Measurements from ENCODE around the gene INO80.
A peak's percentile ranks its signal among the peaks of the same experiment; 100 is the strongest.

INO80 gene

DNA sequence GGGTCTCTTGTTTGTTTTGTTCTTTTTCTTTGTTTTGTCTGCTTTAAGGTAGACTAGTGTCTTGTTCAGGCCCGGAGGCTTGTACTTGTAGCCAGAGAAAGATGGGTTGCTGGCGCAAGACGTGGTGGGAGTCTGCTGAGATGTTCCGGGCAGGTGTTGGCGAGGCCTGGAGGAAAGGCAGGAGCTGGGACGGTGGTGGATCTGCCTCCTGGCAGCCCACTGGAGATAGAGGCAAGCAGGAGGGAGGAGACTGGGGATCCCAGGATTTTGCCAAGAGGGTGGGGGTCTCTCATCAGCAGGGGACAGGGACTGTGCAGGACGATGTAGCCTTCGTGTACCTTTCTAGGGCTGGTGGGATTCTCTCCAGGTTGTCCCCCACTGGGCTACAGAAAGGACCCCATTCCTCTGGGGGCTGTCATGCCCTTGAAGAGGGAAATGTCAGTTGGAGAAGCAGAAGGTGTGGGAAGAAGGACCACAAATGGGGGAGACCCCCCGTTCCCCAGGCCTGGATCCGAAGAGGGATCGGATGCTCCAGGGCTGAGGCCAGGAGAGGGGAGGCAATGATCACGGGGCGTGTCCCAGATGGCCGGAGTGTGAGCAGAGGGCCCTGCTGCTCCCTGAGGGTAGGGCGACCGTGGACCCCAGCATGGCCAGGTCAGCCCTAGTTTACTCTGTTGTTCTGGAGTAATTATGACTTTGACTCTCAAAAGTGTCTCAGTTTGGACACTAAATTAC, 155.8 kb downstream of the INO80 start:
- Histone ChIP-seq H3K36me3 (ENCODE audit: control insufficient read depth in 1 of 2, insufficient read depth in 2 of 2, low read depth in 1 of 2, low read length in 2 of 2) (peaks cover 0 to 18% of the 10 kb centered on the region in 2 experiments), H3K18ac (ENCODE audit: low read depth in 1 of 2, low read length in 2 of 2) (no peak overlapping the region), H4K8ac (ENCODE audit: low read length) (no peak overlapping the region), H3K79me1 (replicated peaks; ENCODE audit: low read length, poor library complexity, severe bottlenecking) (peaks cover 1% of the 10 kb centered on the region), H2BK120ac (ENCODE audit: low read depth, low read length) (no peak overlapping the region), H2BK5ac (ENCODE audit: low read depth, low read length, poor library complexity, severe bottlenecking) (no peak overlapping the region), H2AFZ (ENCODE audit: low read depth, low read length) (no peak overlapping the region), H4K91ac (ENCODE audit: low read length) (no peak overlapping the region), H3K14ac (ENCODE audit: low read length in 2 of 2) (no peak overlapping the region), H2AK5ac (ENCODE audit: low read length, severe bottlenecking) (no peak overlapping the region), H3K4me2 (ENCODE audit: low read length, poor library complexity, severe bottlenecking) (no peak overlapping the region), H3K4ac (ENCODE audit: low read depth in 1 of 2, low read length in 2 of 2) (no peak overlapping the region), H2BK12ac (ENCODE audit: low read length in 2 of 2) (peak overlapping the region in 1 of 2 experiments; percentile 23), H3K27me3 (ENCODE audit: control insufficient read depth in 1 of 2, insufficient read depth in 1 of 2, low read length in 2 of 2) (peaks cover 0 to 25% of the 10 kb centered on the region in 2 experiments), H3K4me1 (ENCODE audit: control insufficient read depth, insufficient read depth, low read depth, low read length) (peaks cover 21% of the 10 kb centered on the region), H3K4me3 (ENCODE audit: insufficient read depth in 1 of 2, low read depth in 1 of 2, low read length in 2 of 2) (no peak overlapping the region), H3K27ac (ENCODE audit: low read length, poor library complexity, severe bottlenecking) (no peak overlapping the region), H3K23ac (ENCODE audit: low read length in 2 of 2) (no peak overlapping the region), H2BK15ac (ENCODE audit: low read depth, poor library complexity, severe bottlenecking) (no peak overlapping the region), H3K9me3 (ENCODE audit: control insufficient read depth, low read length) (no peaks in the 10 kb centered on the region), H3K9ac (ENCODE audit: low read length) (no peak overlapping the region)
- 94% methylated on average over 16 of the region's 16 CpGs for WGBS
- DNase-seq, result no peak

DNA sequence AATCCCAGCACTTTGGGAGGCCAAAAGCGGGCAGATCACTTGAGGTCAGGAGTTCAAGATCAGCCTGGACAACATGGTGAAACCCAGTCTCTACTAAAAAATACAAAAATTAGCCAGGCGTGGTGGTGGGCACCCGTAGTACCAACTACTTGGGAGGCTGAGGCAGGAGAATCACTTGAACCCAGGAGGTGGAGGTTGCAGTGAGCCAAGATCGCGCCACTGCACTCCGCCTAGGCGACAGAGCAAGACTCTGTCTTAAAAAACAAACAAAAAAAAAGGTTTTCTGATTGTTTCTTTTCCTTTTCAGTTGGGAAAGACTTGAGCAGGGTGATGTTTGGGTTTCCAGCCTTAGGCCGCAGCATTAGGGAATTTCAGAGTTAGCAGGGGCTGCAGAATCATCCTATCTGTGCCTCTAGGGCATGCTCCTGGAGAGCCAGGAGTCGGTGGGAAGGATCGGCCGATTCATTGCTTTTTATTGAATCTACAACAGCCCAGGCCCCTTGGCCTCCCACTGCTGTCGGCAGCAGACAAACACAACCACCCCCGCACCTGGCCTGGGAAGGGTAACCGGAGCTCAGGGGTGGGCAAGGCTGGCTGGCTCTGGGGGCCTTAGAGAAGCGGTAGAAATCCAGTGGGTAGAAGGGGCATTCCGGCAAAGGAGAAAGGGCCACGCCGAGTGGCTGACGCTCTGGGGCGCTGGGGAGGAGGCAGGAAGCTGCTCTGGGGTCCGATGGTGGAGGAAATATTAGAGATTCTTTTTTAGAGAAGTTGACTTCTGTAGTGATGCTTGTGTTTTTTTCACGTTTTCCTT, 156.5 kb downstream of the INO80 start:
- peaks cover 0 to 22% of the 10 kb centered on the region in 2 experiments for H3K36me3 ChIP-seq (ENCODE audit: control insufficient read depth in 1 of 2, insufficient read depth in 2 of 2, low read depth in 1 of 2, low read length in 2 of 2)
- H4K91ac ChIP-seq (ENCODE audit: low read length), result no peak overlapping the region
- H3K9me3 ChIP-seq (ENCODE audit: control insufficient read depth, low read length), result no peaks in the 10 kb centered on the region
- H3K4ac ChIP-seq (ENCODE audit: low read depth in 1 of 2, low read length in 2 of 2), result no peak overlapping the region
- H4K8ac ChIP-seq (ENCODE audit: low read length), result no peak overlapping the region
- H3K79me1 ChIP-seq (replicated peaks; ENCODE audit: low read length, poor library complexity, severe bottlenecking), result peaks cover 5% of the 10 kb centered on the region
- H2BK5ac ChIP-seq (ENCODE audit: low read depth, low read length, poor library complexity, severe bottlenecking), result no peak overlapping the region
- H3K18ac ChIP-seq (ENCODE audit: low read depth in 1 of 2, low read length in 2 of 2), result no peak overlapping the region
- H3K27ac ChIP-seq (ENCODE audit: low read length, poor library complexity, severe bottlenecking), result no peak overlapping the region
- no peak overlapping the region for H2BK120ac ChIP-seq (ENCODE audit: low read depth, low read length)
- H3K4me3 ChIP-seq (ENCODE audit: insufficient read depth in 1 of 2, low read depth in 1 of 2, low read length in 2 of 2), result no peak overlapping the region
- peak overlapping the region in 1 of 2 experiments; percentile 1 for H3K23ac ChIP-seq (ENCODE audit: low read length in 2 of 2)
- H3K9ac ChIP-seq (ENCODE audit: low read length), result no peak overlapping the region
- no peak overlapping the region for H3K4me2 ChIP-seq (ENCODE audit: low read length, poor library complexity, severe bottlenecking)
- no peak overlapping the region for H2AK5ac ChIP-seq (ENCODE audit: low read length, severe bottlenecking)
- 84% methylated on average over 20 of the region's 22 CpGs for WGBS
- H3K14ac ChIP-seq (ENCODE audit: low read length in 2 of 2), result no peak overlapping the region
- peaks cover 0 to 22% of the 10 kb centered on the region in 2 experiments for H3K27me3 ChIP-seq (ENCODE audit: control insufficient read depth in 1 of 2, insufficient read depth in 1 of 2, low read length in 2 of 2)
- H2BK15ac ChIP-seq (ENCODE audit: low read depth, poor library complexity, severe bottlenecking), result no peak overlapping the region
- no peak overlapping the region for H2AFZ ChIP-seq (ENCODE audit: low read depth, low read length)
- peaks cover 23% of the 10 kb centered on the region for H3K4me1 ChIP-seq (ENCODE audit: control insufficient read depth, insufficient read depth, low read depth, low read length)
- H2BK12ac ChIP-seq (ENCODE audit: low read length in 2 of 2), result no peak overlapping the region
- DNase-seq, result peak; percentile 21

DNA sequence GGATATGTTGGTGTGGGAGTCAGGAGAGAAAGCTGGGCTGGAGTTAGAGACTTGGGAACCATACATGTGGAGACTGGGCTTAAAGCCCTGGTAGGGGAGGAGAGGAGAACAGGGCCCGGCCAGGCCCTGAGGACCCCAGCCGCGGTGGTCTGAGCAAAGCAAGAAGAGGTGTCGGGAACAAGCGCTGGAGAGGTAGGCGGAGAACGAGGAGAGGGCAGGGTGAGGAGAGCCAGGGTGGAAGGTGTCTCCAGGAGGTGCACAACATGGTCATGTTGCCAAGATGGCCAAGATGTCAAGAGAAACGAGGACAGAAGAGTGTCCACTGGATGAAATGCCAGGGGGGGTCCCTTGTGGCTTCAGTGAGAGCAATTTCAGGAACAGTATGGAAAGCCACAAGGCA, 157.4 kb downstream of the INO80 start:
- no peak overlapping the region for H2BK120ac ChIP-seq (ENCODE audit: low read depth, low read length)
- no peak overlapping the region for H2AFZ ChIP-seq (ENCODE audit: low read depth, low read length)
- no peak overlapping the region for H3K14ac ChIP-seq (ENCODE audit: low read length in 2 of 2)
- H2AK5ac ChIP-seq (ENCODE audit: low read length, severe bottlenecking), result no peak overlapping the region
- peaks cover 5% of the 10 kb centered on the region for H3K79me1 ChIP-seq (replicated peaks; ENCODE audit: low read length, poor library complexity, severe bottlenecking)
- no peak overlapping the region for H3K4ac ChIP-seq (ENCODE audit: low read depth in 1 of 2, low read length in 2 of 2)
- H2BK15ac ChIP-seq (ENCODE audit: low read depth, poor library complexity, severe bottlenecking), result no peak overlapping the region
- H4K91ac ChIP-seq (ENCODE audit: low read length), result no peak overlapping the region
- no peak overlapping the region for H4K8ac ChIP-seq (ENCODE audit: low read length)
- H3K27me3 ChIP-seq (ENCODE audit: control insufficient read depth in 1 of 2, insufficient read depth in 1 of 2, low read length in 2 of 2), result peaks cover 0 to 16% of the 10 kb centered on the region in 2 experiments
- no peak overlapping the region for H3K23ac ChIP-seq (ENCODE audit: low read length in 2 of 2)
- H3K27ac ChIP-seq (ENCODE audit: low read length, poor library complexity, severe bottlenecking), result no peak overlapping the region
- H3K18ac ChIP-seq (ENCODE audit: low read depth in 1 of 2, low read length in 2 of 2), result peak overlapping the region in 1 of 2 experiments; percentile 9
- H3K4me2 ChIP-seq (ENCODE audit: low read length, poor library complexity, severe bottlenecking), result no peak overlapping the region
- H2BK5ac ChIP-seq (ENCODE audit: low read depth, low read length, poor library complexity, severe bottlenecking), result no peak overlapping the region
- no peak overlapping the region for H3K4me3 ChIP-seq (ENCODE audit: insufficient read depth in 1 of 2, low read depth in 1 of 2, low read length in 2 of 2)
- 88% methylated on average over 8 of the region's 8 CpGs for WGBS
- no peak overlapping the region for H3K9ac ChIP-seq (ENCODE audit: low read length)
- H3K36me3 ChIP-seq (ENCODE audit: control insufficient read depth in 1 of 2, insufficient read depth in 2 of 2, low read depth in 1 of 2, low read length in 2 of 2), result peaks cover 0 to 22% of the 10 kb centered on the region in 2 experiments
- peak overlapping the region in 1 of 2 experiments; percentile 11 for H2BK12ac ChIP-seq (ENCODE audit: low read length in 2 of 2)
- no peaks in the 10 kb centered on the region for H3K9me3 ChIP-seq (ENCODE audit: control insufficient read depth, low read length)
- DNase-seq, result no peak
- H3K4me1 ChIP-seq (ENCODE audit: control insufficient read depth, insufficient read depth, low read depth, low read length), result peaks cover 28% of the 10 kb centered on the region

DNA sequence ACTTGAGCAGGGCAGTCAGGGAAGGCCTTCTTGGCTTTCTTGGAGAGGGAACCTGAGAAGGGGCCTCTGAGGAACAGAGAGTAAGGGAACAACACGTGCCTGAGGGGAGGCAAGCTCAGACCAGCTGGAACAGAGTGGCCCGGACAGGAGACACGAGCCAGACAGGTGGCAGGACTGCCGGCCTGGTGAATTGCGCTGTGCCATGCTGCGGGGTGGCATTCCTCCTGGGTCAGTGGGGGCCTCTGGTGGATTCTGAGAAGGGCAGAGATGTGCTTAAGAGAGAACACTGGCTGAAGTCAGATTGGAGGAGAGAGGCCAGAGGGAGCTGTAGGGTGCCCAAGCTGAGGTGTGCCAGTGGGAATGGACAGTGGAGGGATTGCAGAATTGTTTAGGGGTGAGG, 157.9 kb downstream of the INO80 start:
- Histone ChIP-seq H3K23ac (ENCODE audit: low read length in 2 of 2) (no peak overlapping the region), H3K79me1 (replicated peaks; ENCODE audit: low read length, poor library complexity, severe bottlenecking) (peaks cover 8% of the 10 kb centered on the region), H3K4me3 (ENCODE audit: insufficient read depth in 1 of 2, low read depth in 1 of 2, low read length in 2 of 2) (no peak overlapping the region), H2BK5ac (ENCODE audit: low read depth, low read length, poor library complexity, severe bottlenecking) (no peak overlapping the region), H3K9ac (ENCODE audit: low read length) (no peak overlapping the region), H3K14ac (ENCODE audit: low read length in 2 of 2) (no peak overlapping the region), H3K4me2 (ENCODE audit: low read length, poor library complexity, severe bottlenecking) (no peak overlapping the region), H3K18ac (ENCODE audit: low read depth in 1 of 2, low read length in 2 of 2) (peak overlapping the region in 1 of 2 experiments; percentile 9), H4K91ac (ENCODE audit: low read length) (no peak overlapping the region), H3K36me3 (ENCODE audit: control insufficient read depth in 1 of 2, insufficient read depth in 2 of 2, low read depth in 1 of 2, low read length in 2 of 2) (peaks cover 0 to 22% of the 10 kb centered on the region in 2 experiments), H3K4me1 (ENCODE audit: control insufficient read depth, insufficient read depth, low read depth, low read length) (peaks cover 33% of the 10 kb centered on the region), H3K4ac (ENCODE audit: low read depth in 1 of 2, low read length in 2 of 2) (no peak overlapping the region), H2AK5ac (ENCODE audit: low read length, severe bottlenecking) (no peak overlapping the region), H2AFZ (ENCODE audit: low read depth, low read length) (no peak overlapping the region), H3K9me3 (ENCODE audit: control insufficient read depth, low read length) (no peaks in the 10 kb centered on the region), H4K8ac (ENCODE audit: low read length) (no peak overlapping the region), H3K27ac (ENCODE audit: low read length, poor library complexity, severe bottlenecking) (no peak overlapping the region), H2BK12ac (ENCODE audit: low read length in 2 of 2) (no peak overlapping the region), H2BK15ac (ENCODE audit: low read depth, poor library complexity, severe bottlenecking) (no peak overlapping the region), H3K27me3 (ENCODE audit: control insufficient read depth in 1 of 2, insufficient read depth in 1 of 2, low read length in 2 of 2) (peaks cover 0 to 12% of the 10 kb centered on the region in 2 experiments), H2BK120ac (ENCODE audit: low read depth, low read length) (no peak overlapping the region)
- DNase-seq, result no peak
- 90% methylated on average over 6 of the region's 6 CpGs for WGBS
